Stimulated activated CD8-positive, alpha-beta memory T cell treated with anti-CD3 and anti-CD28 coated beads, Interleukin-15, amount 100 ng/mL, for 24 hours (primary cell): ENCODE data around the gene PRSS27.
"Not testable (repeated sequence)": the region's sequence is repeated elsewhere in the genome, so short reads cannot be mapped to it uniquely, and the experiment has no call there.

Source experiments
- DNase-seq: peaks from one replicate; pipeline ENCODE4 v3.0.0-alpha.2; 2020; ENCODE audit warnings: low read depth

Gene PRSS27

GRCh38 chr16:2671741-2672140, 48.3 kb downstream of the PRSS27 start:
- DNase-seq, result no peak

GRCh38 chr16:2671193-2671592, 48.8 kb downstream of the PRSS27 start:
- DNase-seq, result not testable (repeated sequence)

GRCh38 chr16:2670017-2670416, 50.0 kb downstream of the PRSS27 start:
- DNase-seq, result not testable (repeated sequence)

- not testable (repeated sequence) for DNase-seq
Observed at GRCh38 chr16:2669587-2669986, 50.4 kb downstream of the PRSS27 start.

GRCh38 chr16:2666671-2667070, 53.4 kb downstream of the PRSS27 start:
- DNase-seq, result not testable (repeated sequence)

GRCh38 chr16:2664574-2664982, 55.4 kb downstream of the PRSS27 start:
- DNase-seq, result no peak

GRCh38 chr16:2663553-2664546, 56.2 kb downstream of the PRSS27 start:
- no peak for DNase-seq
